Measurements from ENCODE around the gene CHM.
"Not testable (repeated sequence)": the region's sequence is repeated elsewhere in the genome, so short reads cannot be mapped to it uniquely, and the experiment has no call there.

Gene CHM, protein sequence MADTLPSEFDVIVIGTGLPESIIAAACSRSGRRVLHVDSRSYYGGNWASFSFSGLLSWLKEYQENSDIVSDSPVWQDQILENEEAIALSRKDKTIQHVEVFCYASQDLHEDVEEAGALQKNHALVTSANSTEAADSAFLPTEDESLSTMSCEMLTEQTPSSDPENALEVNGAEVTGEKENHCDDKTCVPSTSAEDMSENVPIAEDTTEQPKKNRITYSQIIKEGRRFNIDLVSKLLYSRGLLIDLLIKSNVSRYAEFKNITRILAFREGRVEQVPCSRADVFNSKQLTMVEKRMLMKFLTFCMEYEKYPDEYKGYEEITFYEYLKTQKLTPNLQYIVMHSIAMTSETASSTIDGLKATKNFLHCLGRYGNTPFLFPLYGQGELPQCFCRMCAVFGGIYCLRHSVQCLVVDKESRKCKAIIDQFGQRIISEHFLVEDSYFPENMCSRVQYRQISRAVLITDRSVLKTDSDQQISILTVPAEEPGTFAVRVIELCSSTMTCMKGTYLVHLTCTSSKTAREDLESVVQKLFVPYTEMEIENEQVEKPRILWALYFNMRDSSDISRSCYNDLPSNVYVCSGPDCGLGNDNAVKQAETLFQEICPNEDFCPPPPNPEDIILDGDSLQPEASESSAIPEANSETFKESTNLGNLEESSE

DNA sequence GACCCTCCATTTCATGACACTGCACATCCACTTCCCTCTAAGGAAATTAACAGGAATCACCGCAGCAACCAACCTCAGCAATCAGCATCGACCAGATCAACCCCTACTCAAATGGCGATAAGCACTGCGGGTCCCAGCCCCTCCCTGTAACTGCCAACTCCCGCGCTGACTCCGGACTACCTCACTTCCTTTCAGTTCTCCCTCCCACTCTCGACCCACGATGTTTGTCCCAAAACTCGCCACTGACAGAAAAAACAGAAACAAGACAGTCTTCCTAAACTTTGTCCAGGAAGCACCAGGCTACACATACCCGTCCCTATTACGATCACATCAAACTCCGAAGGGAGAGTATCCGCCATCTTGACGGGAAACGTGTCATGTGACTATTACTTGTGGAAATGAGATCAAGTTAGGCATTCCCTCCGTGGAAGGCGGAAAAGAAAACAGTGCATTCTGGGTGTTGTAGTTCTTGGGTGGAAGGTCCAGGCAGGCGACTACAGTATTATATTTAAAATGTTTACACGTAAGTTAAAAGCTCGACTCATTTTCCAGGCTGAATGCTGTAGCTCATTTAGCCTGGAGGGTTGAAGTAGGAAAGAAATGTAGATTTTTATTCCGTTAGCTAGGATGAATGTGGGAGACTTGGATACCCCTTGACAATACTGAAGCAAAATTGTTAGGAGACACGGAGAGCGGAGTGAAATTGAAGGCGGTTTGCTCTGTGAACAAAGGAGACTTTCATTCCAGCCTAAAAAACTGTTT is at the start of gene CHM:
TSS of gene CHM (minus strand) at position 385 of the 762 bp plus-strand sequence. CDS start at position 359, 26 bp downstream.
- no peak for DNase-seq
- TF ChIP-seq GATA1 (IDR thresholded peaks at IDR 0.05; ENCODE audit: low read depth, low read length), result no peak
- peak; percentile 72 for TF ChIP-seq POLR2A (IDR thresholded peaks at IDR 0.05; ENCODE audit: low read length)

DNA sequence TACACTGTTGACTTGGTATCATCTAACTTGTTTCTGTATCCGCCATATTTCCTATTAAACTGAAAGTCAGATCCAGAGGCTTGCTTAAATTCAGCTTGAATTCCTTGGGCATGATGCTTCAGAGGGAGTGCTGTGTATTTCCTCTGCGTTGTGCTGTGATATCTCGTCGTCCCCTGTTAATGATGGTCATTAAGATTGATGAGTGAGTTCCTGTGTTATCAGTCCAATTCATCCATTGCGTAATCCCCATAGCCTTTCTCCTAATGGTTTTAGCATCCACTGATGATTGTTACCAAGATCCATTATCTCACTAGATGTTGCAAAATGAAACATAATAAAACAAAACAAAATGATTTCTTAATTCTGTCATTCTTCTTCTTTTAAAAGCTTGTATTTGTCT is 31.3 kb upstream of the CHM start:
- TF ChIP-seq POLR2A (IDR thresholded peaks at IDR 0.05; ENCODE audit: low read length), result no peak
- TF ChIP-seq GATA1 (IDR thresholded peaks at IDR 0.05; ENCODE audit: low read depth, low read length), result no peak
- no peak for DNase-seq

DNA sequence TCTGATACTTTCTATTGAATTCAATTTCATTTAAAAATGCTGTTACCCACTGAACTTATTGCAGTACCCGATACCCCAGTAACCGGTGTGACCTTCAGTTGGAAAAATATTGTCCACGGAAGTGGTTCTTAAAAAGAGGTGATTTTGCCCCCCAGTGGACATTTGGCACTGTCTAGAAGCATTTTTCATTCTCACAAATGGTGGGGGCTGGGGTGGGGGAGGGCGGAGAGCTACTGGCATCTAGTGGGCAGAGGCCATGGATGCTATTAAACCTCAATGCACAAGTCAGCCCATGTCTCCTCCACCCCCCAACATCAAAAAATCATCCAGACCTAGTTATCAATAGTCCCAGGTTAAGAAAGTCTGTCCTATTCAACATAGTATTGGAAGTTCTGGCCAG is 19.6 kb upstream of the CHM start:
- no peak for DNase-seq

DNA sequence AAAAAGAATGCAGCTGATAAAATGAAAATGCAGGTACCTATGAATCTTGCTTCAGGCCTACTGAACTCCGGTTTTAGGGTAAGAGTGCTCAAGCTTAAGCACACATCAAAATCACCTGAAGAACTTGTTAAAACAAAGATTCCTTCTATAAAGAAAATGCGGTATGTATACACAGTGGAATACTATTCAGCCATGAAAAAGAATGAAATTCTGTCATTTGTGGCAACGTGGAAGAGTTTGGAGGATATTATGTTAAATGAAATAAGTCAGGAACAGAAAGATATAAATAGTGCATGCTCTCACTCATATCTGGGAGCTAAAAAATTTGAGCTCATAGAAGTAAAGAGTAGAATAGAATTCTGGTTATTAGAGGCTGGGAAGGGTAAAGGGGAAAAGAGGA is 14.0 kb upstream of the CHM start:
- TF ChIP-seq POLR2A (IDR thresholded peaks at IDR 0.05; ENCODE audit: low read length), result no peak
- no peak for TF ChIP-seq GATA1 (IDR thresholded peaks at IDR 0.05; ENCODE audit: low read depth, low read length)

More for the DNA sequence above, 19.6 kb upstream of the CHM start:
- no peak for TF ChIP-seq GATA1 (IDR thresholded peaks at IDR 0.05; ENCODE audit: low read depth, low read length)
- TF ChIP-seq POLR2A (IDR thresholded peaks at IDR 0.05; ENCODE audit: low read length), result no peak

DNA sequence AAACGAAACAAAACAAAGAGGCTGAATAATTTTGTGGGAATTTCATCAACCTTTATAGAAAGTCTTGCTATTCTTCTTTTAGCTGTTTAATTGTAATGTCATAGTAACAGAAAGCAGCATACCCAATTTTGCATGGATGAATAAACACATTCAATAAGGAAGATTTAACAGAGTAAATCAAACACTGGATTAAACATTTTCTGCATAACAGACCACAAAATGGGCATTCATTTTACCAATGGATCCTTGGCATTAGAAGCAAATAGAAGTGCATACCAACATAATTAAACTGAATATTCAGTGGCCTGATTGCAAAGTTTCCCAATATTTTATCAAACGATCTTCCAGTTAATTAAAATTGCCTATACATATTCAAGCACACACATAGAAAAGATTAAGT is 4.4 kb upstream of the CHM start:
- DNase-seq, result no peak
- TF ChIP-seq GATA1 (IDR thresholded peaks at IDR 0.05; ENCODE audit: low read depth, low read length) (no peak), POLR2A (IDR thresholded peaks at IDR 0.05; ENCODE audit: low read length) (no peak)

More for the DNA sequence above, 14.0 kb upstream of the CHM start:
- DNase-seq, result no peak

DNA sequence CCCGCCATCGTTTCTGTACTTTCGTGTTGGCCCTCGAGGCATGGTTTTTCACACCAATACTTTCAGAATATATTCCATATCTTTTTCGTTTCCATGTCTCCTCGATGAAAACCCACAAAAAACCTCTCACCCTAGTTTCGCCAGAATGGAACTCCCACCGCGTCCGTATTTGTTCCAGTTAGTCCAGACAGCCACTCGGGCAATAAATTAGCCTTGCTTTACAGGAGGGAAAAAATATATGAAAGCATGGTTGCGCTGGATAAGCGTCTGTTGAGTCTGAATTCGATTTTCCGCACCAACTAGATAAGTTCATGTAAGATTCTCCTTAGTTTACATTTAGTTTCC is 550 bp upstream of the CHM start:
- DNase-seq, result no peak
- TF ChIP-seq GATA1 (IDR thresholded peaks at IDR 0.05; ENCODE audit: low read depth, low read length), result no peak

DNA sequence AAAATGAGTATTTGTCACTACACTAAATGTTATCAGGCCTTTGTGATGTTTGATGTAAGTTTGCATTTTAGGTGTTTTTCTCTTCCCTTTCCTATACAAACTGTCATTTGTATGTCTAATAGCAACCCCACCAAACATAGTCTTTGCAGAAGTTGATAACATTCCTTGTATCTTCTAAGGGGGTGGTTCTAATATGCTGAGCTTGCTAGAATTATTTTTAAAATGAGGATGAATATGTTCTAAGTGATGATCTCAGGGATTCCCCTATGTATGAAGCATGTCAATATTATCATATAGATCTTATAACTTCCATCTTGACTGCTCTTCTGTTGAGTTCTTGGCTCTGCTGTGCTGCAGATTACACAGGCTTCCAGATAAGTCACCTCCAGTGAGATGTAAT is 3.1 kb downstream of the CHM start:
- TF ChIP-seq GATA1 (IDR thresholded peaks at IDR 0.05; ENCODE audit: low read depth, low read length), result no peak
- no peak for TF ChIP-seq POLR2A (IDR thresholded peaks at IDR 0.05; ENCODE audit: low read length)

DNA sequence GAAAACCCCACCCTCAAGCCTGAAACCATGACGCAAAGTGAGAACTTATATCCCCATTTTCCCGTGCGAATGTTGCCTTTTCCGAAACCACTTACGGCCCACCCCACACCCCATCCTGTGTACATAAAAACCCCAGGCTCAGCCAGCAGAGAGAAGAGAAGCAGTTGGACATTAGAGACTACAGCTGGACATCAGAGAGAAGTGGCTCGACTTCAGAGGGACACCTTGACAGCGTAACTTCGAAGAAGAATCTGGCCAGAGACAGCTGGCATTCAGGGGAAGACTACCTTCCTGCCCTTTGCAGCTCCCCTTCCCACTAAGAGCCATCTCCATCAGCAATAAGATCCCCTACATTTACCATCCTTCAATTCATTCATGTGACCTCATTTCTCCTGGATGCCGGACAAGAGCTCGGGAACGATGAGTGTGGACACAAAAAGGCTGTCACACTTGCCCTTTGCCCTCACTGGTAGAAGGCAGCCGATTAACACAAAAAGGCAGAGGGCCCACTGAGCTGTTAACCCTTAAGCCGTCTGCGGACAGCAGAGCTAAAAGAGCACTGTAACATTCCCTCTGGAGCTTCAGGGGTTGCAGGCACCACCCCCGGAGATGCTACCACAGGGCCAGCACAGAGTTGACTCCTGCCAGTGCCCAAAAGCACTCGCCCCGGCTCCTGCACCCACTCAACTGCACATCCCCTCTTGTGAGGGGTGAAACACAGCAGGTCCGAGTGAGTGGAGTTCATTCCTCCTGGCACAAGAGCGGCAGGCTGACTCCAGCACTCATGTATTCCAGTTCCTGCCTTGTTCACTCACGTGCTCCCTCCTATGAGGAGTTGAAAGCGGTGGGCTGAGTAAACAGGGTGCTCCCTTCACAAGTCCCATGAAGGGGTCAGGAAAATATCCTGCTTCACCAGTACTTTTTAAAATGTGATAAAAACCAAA is 7.5 kb downstream of the CHM start:
- TF ChIP-seq GATA1 (IDR thresholded peaks at IDR 0.05; ENCODE audit: low read depth, low read length), result no peak
- no peak for TF ChIP-seq POLR2A (IDR thresholded peaks at IDR 0.05; ENCODE audit: low read length)
- DNase-seq, result no peak

More for the DNA sequence above, 3.1 kb downstream of the CHM start:
- DNase-seq, result peak in 1 of 2 experiments; percentile 27

DNA sequence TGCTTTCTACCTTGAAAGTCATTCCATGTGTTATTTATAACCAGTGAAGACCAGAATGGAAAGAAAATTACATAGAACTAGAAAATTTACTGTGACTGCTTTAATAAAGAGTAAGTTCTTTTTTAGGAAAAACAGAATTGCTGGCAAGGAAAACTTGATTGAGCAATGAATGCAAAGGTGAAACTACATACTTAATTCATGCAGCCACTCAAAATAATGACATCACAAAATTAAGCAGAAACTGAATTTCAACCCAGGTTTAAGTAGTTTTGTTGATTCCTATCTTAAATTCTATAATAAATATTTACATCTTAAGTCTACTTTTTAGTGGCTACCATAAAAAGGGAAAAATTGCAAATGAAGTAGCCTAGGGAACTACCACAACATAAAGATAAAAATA is 14.0 kb downstream of the CHM start:
- TF ChIP-seq GATA1 (IDR thresholded peaks at IDR 0.05; ENCODE audit: low read depth, low read length), result no peak
- no peak for TF ChIP-seq POLR2A (IDR thresholded peaks at IDR 0.05; ENCODE audit: low read length)
- DNase-seq, result no peak

DNA sequence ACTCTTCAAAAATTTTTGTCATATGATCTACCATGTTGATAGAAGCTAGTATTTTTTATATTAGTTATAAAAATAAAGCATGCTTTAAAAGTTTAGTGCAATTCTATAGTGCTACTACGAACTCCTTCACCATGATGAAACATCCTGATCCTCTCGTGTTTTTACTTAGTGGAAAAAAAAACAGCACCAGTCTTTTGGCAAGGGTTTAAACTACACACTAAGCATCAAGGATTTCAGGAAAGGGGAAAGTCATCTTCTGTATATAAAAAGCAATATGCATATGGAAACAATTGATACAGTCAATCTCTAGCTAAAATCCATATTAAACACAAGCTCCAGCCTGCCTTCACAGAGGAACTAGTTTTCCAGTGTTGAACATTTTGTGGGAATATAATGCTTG is 18.7 kb downstream of the CHM start:
- no peak for DNase-seq
- no peak for TF ChIP-seq POLR2A (IDR thresholded peaks at IDR 0.05; ENCODE audit: low read length)
- TF ChIP-seq GATA1 (IDR thresholded peaks at IDR 0.05; ENCODE audit: low read depth, low read length), result no peak

DNA sequence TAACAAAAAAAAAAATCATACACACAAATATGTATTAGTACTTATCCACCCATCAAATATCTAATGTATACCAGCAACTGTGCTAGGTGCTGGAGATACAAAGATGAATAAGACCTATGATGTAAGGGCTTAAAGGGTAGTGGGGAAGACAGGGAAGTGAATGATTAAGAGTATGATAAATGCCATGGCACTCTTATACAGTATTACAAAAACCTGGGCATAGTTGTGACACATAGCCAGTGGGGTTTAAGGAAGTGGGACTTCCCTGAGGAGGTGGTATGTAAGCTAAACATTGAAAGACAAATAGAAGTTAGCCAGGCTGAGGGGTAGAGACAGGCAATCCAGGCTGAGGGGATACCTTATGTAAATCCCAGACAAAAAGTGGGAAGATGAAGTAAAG is 23.5 kb downstream of the CHM start:
- DNase-seq, result no peak

DNA sequence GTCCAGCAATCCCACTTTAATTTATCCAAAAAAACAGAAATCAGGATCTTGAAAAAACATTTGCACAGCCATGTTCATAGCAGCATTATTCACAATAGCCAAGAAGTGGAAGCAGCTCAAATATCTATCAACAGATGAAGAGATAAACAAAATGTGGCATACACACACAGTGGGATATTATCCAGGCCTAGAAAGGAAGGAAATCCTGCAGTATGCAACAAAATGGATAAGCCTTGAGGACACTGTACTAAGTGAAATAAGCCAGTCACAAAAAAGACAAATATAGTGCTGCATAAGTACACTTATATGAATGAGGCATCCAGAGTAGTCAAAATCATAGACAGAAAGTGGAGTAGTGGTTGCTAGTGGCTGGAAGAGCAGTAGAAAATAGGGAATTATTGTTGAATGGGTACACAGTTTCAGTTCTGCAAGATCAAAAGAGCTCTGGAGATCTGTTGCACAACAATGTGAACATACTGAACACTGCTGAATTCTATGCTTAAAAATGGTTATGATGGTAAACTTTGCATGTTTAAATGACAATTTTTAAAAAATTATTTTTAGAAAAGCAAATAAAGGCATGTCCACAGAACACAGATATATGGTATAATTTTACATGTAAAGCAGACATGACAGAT is 25.6 kb downstream of the CHM start:
- TF ChIP-seq GATA1 (IDR thresholded peaks at IDR 0.05; ENCODE audit: low read depth, low read length) (no peak), POLR2A (IDR thresholded peaks at IDR 0.05; ENCODE audit: low read length) (no peak)
- DNase-seq, result no peak

More for the DNA sequence above, 23.5 kb downstream of the CHM start:
- TF ChIP-seq POLR2A (IDR thresholded peaks at IDR 0.05; ENCODE audit: low read length), result no peak
- no peak for TF ChIP-seq GATA1 (IDR thresholded peaks at IDR 0.05; ENCODE audit: low read depth, low read length)

DNA sequence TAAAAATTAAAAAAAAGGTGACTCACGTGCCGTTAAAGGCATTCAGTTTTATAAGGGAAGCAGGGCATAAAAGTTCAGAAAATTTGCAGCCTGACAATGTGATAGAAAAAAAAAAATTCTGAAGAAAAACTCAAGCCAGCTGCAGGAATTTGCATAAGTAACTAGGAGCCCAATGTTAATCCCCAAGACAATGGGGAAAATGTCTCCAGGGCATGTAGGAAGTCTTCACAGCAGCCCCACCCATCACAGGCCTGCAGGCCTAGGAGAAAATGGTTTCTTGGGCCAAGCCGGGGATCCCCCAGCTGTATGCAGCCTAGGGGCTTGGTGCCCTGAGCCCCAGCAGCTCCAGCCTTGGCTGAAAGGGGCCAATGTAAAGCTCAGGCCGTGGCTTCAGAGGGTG is 31.2 kb downstream of the CHM start:
- no peak for TF ChIP-seq GATA1 (IDR thresholded peaks at IDR 0.05; ENCODE audit: low read depth, low read length)
- no peak for TF ChIP-seq POLR2A (IDR thresholded peaks at IDR 0.05; ENCODE audit: low read length)
- DNase-seq, result no peak

DNA sequence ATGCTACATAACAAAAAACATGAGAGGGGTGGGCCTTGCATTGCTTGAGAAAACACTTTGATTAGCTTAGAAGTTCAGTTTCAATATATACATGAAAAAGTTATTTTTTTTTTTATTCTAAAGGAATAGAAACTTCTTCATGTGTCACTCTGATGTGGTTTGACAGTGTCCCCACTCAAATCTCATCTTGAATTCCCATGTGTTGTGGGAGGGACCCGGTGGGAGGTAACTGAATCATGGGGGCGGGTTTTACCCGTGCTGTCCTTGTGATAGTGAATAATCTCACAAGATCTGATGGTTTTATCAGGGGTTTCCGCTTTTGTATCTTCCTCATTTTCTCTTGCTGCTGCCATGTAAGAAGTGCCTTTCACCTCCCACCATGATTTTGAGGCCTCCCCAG is 32.4 kb downstream of the CHM start:
- not testable (repeated sequence) for DNase-seq
